NCI-H446 (cell line): ENCODE measurements around the gene LIM2.
A peak's percentile ranks its signal among the peaks of the same experiment; 100 is the strongest.

Source experiments
- DNase-seq, 2 experiments: peaks; one replicate each; lab custom pipeline; 2025; lab: John Stamatoyannopoulos, UW

The LIM2 gene

GRCh38 chr19:51396175-51396574 is 8.4 kb upstream of the LIM2 start:
- no peak for DNase-seq

GRCh38 chr19:51394050-51394836 is 6.5 kb upstream of the LIM2 start:
- peak; percentile 93 to 99 for DNase-seq

- no peak for DNase-seq
Observed at GRCh38 chr19:51392701-51393100, 4.9 kb upstream of the LIM2 start.

- no peak for DNase-seq
Observed at GRCh38 chr19:51391073-51391611, 3.4 kb upstream of the LIM2 start.

- no peak for DNase-seq
Observed at GRCh38 chr19:51389143-51389542, 1.4 kb upstream of the LIM2 start.

DNA sequence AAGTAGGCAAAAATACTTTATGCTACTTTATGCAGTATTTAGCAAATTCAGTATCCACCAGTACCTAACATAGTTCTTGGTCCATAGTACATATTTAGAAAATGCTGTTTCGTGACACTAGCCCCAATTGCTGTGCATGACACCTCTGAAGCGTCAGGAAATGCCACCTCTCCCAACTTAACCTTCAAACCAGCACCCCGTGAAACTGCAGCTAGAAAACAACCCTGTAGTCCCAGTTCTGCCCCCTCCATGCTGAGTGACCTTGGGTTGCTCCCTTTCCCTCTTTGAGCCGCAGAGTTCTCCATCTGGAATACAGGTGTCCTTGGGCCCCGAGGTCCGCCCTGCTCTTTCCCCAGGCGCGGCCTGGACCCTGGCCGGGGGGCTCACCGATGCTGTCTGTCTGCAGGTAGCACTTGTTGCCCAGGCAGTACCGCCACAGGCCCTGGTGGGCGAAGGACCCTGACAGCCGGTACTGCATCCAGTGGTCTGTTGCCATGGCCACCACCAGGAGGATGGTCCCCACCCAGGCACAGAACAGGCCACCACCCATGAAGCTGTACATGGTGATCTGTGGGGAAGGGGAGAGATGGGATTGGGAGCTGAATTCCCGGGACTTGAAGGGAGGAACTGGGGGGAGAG is 773 bp downstream of the LIM2 start:
- no peak for DNase-seq

GRCh38 chr19:51382004-51382403 is 5.8 kb downstream of the LIM2 start:
- DNase-seq: no peak

GRCh38 chr19:51380379-51380778 is 7.4 kb downstream of the LIM2 start:
- DNase-seq: no peak

DNA sequence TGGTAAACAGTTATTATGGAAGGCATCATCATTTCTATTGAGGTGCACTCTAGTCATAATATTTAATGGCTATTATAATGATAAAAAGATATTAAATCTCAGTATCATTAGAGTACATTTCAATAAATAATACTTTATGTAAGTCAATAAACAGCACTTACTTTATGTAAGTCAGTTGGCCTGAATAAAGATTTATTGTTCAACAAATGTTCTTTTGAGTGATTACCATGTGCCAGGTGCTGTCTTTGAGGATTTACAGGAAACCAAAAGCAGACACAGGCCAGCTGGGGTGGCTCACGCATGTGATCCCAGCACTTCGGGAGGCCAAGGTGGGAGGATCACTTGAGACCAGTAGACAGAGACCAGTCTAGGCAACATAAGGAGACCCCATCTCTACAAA is 10.4 kb downstream of the LIM2 start:
- no peak for DNase-seq

GRCh38 chr19:51375504-51376221 is 12.1 kb downstream of the LIM2 start:
- no peak for DNase-seq

DNA sequence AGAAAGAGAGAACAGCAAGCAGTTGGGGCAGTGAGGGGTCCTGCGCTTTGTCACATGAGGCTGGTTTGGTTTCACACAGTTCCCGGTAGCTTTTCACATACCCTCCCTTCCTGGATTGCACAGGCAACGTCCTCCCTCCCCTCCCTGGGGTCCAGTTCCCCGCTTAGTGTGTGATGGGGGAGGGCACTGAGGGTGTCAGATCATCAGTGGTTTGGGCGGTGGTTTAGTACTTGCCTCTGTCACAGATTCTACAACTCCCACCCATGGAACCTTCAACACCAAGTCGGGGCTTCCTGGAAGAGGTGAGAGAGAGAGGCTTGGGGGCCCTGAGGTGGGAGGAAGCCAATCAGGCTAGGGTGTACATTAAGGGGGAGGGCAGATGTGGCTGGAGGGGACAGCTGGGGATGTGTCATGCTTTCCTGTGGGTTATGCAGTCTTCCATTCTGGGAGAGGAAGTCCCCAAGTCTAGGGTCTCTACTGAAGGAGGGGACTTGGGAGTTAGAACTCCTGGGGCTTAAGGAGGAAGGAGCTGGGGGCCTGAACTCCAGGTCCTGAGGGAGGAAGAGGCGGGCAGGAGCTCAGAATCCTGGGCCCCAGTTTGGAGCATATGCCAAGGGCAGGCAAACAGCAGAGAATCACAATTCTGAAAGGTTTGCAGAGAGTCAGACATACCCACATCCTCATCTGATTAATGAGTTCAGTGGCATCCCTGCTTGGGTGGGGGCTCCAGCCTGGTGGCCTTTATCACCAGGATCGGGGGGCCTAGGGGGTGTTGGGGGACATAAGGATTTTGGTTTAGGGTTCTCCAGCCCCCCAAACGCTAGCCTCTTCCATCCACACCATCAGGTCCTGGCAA is 14.9 kb downstream of the LIM2 start, which contains the start of gene NKG7:
Gene NKG7 (minus strand): TSS at position 6 of the 856 bp plus-strand sequence. CDS start 119 bp downstream, outside the sequence.
- DNase-seq: no peak

GRCh38 chr19:51372021-51372648 is 15.6 kb downstream of the LIM2 start:
- no peak for DNase-seq

- DNase-seq: no peak
Observed at GRCh38 chr19:51371186-51371690, 16.5 kb downstream of the LIM2 start.

DNA sequence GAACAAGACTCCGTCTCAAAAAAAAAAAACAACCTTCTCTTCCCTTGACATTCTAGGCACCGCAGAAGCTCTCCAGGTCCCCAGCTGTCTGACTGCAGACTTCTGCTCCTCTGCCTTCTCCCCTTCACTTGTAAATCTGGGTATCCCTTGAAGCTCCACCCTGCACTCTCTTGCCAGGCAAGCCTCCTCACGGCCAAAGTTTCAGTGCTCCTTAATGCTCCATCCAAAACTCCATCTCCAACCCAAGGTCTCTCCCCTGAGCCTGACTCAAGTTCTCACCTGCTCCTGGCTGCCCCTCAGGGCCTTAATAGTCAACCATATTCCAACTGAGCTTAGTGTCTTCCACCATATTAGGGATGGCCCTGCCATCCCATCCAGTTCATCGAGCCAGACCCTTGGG is 17.5 kb downstream of the LIM2 start:
- DNase-seq: no peak

GRCh38 chr19:51368366-51369282 is 19.1 kb downstream of the LIM2 start, which contains the start of gene CLDND2:
Gene CLDND2, minus strand, starts transcription at chr19:51369003. Its CDS starts 426 bp downstream, at chr19:51368577.
- DNase-seq: no peak

- peak; percentile 91 to 98 for DNase-seq
Observed at GRCh38 chr19:51367565-51368365, 20.0 kb downstream of the LIM2 start.

GRCh38 chr19:51367255-51367564 is 20.6 kb downstream of the LIM2 start:
- no peak for DNase-seq

DNA sequence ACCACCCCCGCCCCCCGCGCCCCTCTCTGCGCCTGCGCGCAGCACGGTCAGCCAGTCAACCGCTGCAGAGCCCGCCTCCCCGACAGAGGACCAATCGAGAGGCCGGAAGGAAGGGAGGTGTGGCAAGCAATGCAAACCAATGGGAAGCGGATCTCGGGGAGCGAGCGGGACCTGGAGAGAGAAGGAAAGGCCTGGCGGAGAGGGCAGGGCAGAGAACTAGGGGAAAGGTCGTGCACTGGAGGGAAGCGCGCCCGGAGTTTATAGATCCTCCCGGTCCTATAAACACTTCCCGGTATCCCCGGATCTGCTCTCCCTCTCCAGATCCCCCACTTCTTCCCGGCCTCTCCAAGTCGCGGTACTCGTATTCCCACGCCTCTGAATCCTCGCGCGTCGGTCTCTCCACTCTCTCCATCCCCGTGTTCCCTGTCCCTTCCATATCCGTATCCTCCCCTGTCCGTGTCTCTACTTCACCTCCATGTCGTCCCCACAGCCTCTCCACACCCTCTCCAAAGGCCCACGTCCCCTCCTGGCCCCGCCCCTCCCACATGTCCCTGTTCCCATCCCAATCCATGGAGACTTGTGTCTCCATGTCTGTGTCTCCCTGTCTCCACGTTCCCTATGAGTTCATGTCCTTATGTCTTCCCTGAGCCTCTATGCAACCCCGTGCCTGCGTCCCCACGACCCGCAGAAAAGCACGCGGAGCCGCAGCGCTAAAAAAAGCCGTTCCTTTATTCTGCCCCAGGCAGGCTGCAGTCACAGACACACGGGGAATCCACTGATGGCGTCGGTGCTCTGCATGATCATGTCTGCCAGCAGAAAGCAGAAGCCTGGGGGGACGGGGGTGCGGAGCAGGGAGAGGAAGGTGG is 21.2 kb downstream of the LIM2 start:
- peak; percentile 94 to 97 for DNase-seq
